ENCODE measurements around the gene ADIPOR1.

GRCh38 chr1:202961220-202961880 lies 3.2 kb upstream of the ADIPOR1 start:
- no peak for TF ChIP-seq POLR2A (IDR thresholded peaks at IDR 0.05)
- TF ChIP-seq, protein P1, sequence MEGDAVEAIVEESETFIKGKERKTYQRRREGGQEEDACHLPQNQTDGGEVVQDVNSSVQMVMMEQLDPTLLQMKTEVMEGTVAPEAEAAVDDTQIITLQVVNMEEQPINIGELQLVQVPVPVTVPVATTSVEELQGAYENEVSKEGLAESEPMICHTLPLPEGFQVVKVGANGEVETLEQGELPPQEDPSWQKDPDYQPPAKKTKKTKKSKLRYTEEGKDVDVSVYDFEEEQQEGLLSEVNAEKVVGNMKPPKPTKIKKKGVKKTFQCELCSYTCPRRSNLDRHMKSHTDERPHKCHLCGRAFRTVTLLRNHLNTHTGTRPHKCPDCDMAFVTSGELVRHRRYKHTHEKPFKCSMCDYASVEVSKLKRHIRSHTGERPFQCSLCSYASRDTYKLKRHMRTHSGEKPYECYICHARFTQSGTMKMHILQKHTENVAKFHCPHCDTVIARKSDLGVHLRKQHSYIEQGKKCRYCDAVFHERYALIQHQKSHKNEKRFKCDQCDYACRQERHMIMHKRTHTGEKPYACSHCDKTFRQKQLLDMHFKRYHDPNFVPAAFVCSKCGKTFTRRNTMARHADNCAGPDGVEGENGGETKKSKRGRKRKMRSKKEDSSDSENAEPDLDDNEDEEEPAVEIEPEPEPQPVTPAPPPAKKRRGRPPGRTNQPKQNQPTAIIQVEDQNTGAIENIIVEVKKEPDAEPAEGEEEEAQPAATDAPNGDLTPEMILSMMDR (IDR thresholded peaks at IDR 0.05 in 8 of 11, conservative IDR thresholded peaks at IDR 0.05 in 3 of 11) = no peak

Data from spleen (tissue), 7 donors.